CD4-positive, alpha-beta T cell treated with Interleukin-21 for 1 hour (primary cell): ENCODE results near the gene GALM.
A peak's percentile ranks its signal among the peaks of the same experiment; 100 is the strongest.
"Not testable (repeated sequence)": the region's sequence is repeated elsewhere in the genome, so short reads cannot be mapped to it uniquely, and the experiment has no call there.

Source experiments
- DNase-seq: peaks from one replicate; pipeline ENCODE4 v3.0.0-alpha.2; 2020

GALM gene

DNA sequence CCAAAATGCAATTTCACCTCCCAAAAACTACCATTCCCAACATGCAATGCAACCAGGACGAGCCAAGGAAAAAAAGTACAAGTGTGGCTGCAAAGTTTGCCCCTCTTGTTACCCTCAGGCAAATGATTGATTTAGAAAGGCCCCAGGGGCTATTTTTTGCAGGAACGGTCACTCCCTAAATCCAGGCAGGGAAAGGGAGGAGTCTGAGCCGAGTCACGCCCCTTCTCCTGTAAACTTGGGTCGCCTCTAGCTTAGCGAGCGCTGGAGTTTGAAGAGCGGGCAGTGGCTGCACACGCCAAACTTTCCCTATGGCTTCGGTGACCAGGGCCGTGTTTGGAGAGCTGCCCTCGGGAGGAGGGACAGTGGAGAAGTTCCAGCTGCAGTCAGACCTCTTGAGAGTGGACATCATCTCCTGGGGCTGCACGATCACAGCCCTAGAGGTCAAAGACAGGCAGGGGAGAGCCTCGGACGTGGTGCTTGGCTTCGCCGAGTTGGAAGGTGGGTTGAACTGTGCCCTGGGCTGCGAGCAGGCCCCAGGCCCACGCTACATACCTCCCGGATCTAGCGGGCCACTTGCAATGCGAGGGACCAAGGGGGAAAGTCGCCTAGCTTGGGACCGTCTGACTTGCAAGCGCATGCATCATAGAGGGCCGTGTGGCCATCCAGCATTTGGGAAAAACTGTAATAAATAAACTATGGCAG lies at the start of gene GALM:
Gene GALM (plus strand): TSS at position 261 of the 702 bp plus-strand sequence. CDS start 48 bp downstream, at position 309.
- peak; percentile 75 for DNase-seq

DNA sequence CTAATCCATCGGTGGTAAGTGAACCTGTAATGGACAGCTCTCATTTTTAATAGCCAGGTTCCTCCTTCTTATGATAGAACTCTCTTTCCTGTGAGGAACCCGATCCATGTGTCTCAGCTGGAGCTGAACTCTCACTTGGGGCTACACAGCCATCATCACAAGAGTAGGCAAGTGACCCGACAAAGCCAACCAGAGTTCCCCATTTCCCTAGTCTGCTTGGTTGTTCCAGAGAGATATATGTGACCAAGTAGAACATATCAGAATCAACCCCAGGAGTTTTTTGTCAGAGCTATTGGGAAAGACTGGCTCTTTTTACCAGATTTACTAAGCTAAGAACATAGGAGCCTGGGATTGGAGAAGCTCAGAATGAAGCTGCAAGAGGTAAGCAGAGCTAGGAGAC lies 48.6 kb upstream of the GALM start:
- DNase-seq: no peak

- no peak for DNase-seq
These were observed 46.3 kb upstream of the GALM start for GRCh38 chr2:38619458-38620164.

GRCh38 chr2:38620282-38620977 lies 45.5 kb upstream of the GALM start:
- DNase-seq: no peak

GRCh38 chr2:38621018-38621417 lies 44.9 kb upstream of the GALM start:
- DNase-seq: no peak

- DNase-seq: no peak
These were observed 43.7 kb upstream of the GALM start for GRCh38 chr2:38622210-38622609.

DNA sequence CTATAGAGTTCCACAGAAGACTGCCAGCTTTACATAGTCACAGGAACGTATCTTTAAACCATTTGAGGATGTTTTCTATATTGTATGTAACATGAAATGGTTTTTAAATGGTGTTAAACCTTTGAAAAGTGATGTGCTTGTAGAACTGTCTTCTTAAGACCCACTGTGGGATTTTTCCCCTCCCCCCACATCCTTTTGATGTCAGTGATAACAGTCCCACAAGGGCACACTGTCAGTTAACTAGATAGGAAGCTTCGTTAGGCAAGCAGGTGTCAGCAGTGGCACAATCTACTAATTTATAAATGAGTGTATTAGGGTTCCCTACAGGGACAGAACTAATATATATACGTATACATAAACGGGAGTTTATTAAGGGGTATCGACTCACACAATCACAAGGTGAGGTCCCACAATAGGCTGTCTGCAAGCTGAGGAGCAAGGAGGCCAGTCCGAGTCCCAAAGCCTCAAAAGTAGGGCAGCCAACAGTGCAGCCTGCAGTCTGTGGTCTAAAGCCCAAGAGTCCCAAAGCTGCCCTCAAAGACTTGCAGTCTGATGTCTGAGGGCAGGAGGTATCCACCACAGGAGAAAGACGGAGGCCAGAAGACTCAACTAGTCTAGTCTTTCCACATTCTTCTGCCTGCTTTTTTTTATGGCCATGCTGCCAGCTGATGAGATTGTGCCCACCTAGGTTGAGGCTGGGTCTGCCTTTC lies 39.4 kb upstream of the GALM start:
- DNase-seq: peak; percentile 75

DNA sequence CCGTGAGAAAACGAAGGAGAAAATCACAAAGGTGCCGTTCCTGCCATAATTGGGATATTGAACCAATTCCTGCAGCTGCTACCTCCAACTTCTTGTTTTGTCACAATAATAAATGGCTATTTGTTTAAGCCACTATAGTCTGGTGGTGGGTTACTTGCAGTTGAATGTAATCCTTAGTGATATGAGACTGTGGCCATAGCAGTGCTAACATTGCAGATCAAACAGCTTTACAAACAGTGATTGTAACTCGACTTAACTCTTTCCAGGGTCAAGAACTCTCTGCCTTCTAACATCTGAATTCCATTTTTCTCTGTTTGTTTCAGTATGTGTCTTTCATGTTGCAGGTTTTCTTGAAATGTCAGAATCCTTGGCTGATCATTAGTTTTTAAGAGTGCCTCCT lies 38.5 kb upstream of the GALM start:
- DNase-seq: no peak

- DNase-seq: no peak
These were observed 36.2 kb upstream of the GALM start for GRCh38 chr2:38629684-38630083.

DNA sequence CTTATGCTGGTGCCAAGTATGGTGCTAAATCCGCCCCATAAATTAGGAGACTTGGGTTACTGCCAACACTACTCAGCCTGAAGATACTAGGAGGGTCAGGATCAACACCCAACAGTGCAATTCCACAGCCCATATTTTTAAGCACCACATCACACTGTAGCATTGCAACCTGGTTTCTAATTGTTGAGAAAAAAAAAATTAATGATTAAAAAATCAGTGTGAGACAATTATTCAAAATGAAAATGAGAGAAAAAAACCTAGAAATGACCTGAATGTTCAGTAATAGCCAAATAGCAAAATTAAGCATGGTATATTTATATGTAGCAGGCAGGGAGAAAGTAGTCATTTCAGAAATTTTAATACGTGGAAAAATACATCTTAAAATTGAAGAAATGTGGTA lies 33.9 kb upstream of the GALM start:
- no peak for DNase-seq

- DNase-seq: no peak
These were observed 32.9 kb upstream of the GALM start for GRCh38 chr2:38632980-38633379.

DNA sequence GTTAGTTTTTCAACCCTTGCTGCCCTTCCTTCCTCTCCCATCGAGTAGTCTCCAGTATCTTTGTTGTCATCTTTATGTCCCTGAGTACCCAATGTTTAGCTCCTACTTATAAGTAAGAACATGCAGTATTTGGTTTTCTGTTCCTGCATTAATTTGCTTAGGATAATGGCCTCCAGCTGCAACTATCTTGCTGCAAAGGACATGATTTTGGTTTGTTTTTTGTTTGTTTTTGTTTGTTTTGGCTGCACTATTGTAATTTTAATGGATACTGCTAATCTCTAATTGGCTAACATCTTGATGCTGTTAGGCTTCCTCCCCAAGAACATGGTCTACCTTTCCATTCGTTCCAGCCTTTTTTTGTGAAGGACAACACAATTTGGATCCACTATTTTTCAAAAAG lies 32.0 kb upstream of the GALM start:
- DNase-seq: no peak

GRCh38 chr2:38634684-38635083 lies 31.2 kb upstream of the GALM start:
- no peak for DNase-seq

DNA sequence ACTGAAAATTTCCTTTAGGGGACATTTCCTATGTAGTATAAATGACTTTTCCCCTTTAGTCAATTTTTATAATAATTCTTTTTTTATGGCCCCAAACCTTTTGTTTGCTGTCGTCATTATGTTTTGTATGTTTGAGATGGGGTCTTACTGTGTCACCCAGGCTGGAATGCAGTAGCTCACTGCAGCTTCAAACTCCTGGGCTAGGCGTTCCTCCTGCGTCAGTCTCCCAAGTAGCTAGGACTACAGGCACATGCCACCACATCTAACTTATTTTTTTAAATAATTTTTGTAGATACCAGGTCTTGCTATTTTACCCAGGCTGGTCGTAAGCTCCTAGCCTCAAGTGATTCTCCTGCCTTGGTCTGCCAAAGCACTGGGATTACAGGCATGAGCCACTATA lies 30.8 kb upstream of the GALM start:
- no peak for DNase-seq

GRCh38 chr2:38636069-38636468 lies 29.8 kb upstream of the GALM start:
- DNase-seq: no peak

DNA sequence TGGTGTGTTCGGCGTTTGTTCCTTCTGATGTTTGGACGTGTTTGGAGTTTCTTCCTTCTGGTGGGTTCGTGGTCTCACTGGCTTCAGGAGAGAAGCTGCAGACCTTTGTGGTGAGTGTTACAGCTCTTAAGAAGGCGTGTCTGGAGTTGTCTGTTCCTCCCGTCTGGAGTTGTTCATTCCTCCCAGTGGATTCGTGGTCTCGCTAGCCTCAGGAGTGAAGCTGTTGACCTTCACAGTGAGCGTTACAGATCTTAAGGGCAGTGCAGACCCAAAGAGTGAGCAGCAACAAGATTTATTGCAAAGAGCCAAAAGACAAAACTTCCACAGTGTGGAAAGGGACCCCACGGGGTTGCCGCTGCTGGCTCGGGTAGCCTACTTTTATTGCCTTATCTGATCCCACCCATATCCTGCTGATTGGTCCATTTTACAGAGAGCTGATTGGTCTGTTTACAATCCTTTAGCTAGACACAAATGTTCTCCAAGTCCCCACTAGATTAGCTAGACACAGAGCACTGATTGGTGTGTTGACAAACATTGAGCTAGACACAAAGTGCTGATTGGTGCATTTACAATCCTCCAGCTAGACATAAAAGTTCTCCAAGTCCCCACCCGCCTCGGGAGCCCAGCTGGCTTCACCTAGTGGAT lies 23.4 kb upstream of the GALM start:
- not testable (repeated sequence) for DNase-seq

GRCh38 chr2:38643021-38643671 lies 22.8 kb upstream of the GALM start:
- DNase-seq: no peak

- DNase-seq: peak; percentile 57
These were observed 22.0 kb upstream of the GALM start for GRCh38 chr2:38643683-38644511.

- DNase-seq: no peak
These were observed 17.7 kb upstream of the GALM start for GRCh38 chr2:38648107-38648761.

DNA sequence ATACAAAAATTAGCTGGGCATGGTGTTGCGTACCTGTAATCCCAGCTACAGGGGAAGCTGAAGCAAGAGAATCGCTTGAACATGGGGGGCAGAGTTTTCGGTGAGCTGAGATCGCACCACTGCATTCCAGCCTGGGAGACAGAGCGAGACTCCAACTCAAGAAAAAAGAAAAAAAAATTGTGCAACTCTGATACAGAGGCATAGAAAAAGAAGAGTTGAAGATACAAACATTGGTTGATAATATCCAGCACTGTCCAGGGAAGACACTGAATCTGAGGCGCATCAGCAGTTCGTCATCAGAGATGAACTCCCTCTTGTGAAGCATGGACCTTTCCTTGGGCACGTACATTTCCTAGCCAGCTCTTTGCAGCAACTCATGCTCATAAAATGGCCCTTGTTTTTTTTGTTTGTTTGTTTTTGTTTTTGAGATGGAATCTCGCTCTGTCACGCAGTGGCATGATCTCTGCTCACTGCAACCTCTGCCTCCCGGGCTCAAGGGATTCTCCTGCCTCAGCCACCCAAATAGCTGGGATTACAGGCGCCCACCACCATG lies 16.7 kb upstream of the GALM start:
- no peak for DNase-seq
